DMS79 treated with DMSO at 0.1 percent for 48 hours (cell line): Measurements from ENCODE around the gene PSMG3.
"Not testable (repeated sequence)": the region's sequence is repeated elsewhere in the genome, so short reads cannot be mapped to it uniquely, and the experiment has no call there.

Experiments used
- DNase-seq: peaks from one replicate; lab custom pipeline; 2025; lab: John Stamatoyannopoulos, UW

Gene PSMG3

GRCh38 chr7:1596181-1597043 is 26.6 kb upstream of the PSMG3 start:
- DNase-seq, result no peak

- no peak for DNase-seq
These were observed 25.8 kb upstream of the PSMG3 start for GRCh38 chr7:1595636-1596035.

- no peak for DNase-seq
These were observed 25.2 kb upstream of the PSMG3 start for GRCh38 chr7:1595027-1595426.

- no peak for DNase-seq
These were observed 24.1 kb upstream of the PSMG3 start for GRCh38 chr7:1593904-1594421.

- no peak for DNase-seq
These were observed 23.4 kb upstream of the PSMG3 start for GRCh38 chr7:1593091-1593866.

- DNase-seq, result no peak
These were observed 22.6 kb upstream of the PSMG3 start for GRCh38 chr7:1592299-1592871.

- DNase-seq, result no peak
These were observed 22.0 kb upstream of the PSMG3 start for GRCh38 chr7:1591876-1592275.

- no peak for DNase-seq
These were observed 21.6 kb upstream of the PSMG3 start for GRCh38 chr7:1591396-1591795.

- DNase-seq, result no peak
These were observed 21.1 kb upstream of the PSMG3 start for GRCh38 chr7:1590887-1591286.

GRCh38 chr7:1590476-1590875 is 20.6 kb upstream of the PSMG3 start:
- DNase-seq, result no peak

GRCh38 chr7:1588978-1589377 is 19.1 kb upstream of the PSMG3 start:
- no peak for DNase-seq

- no peak for DNase-seq
These were observed 17.9 kb upstream of the PSMG3 start for GRCh38 chr7:1587738-1588137.

GRCh38 chr7:1586827-1587705 is 17.2 kb upstream of the PSMG3 start:
- peak; percentile 4 for DNase-seq

GRCh38 chr7:1586126-1586826 is 16.4 kb upstream of the PSMG3 start:
- DNase-seq, result no peak

GRCh38 chr7:1585142-1585981 is 15.5 kb upstream of the PSMG3 start:
- DNase-seq, result no peak

- DNase-seq, result no peak
These were observed 14.9 kb upstream of the PSMG3 start for GRCh38 chr7:1584700-1585099.

GRCh38 chr7:1583241-1583930 is 13.6 kb upstream of the PSMG3 start:
- DNase-seq, result not testable (repeated sequence)

- no peak for DNase-seq
These were observed 10.7 kb upstream of the PSMG3 start for GRCh38 chr7:1580422-1581030.
